Glomerular visceral epithelial cell (primary cell): ENCODE results near the gene VEPH1.

Source experiments
- DNase-seq: peaks from one replicate; pipeline ENCODE4 v3.0.0-alpha.2; 2016; ENCODE audit errors: extremely low spot score

VEPH1 gene

GRCh38 chr3:157502916-157503595 is at the start of gene VEPH1:
Gene VEPH1, minus strand, starts transcription at chr3:157503416. Its CDS starts 8,067 bp downstream, at chr3:157495349.
- DNase-seq, result peak; percentile 83

- DNase-seq, result no peak
Observed at GRCh38 chr3:157551961-157552360, 48.7 kb upstream of the VEPH1 start.

DNA sequence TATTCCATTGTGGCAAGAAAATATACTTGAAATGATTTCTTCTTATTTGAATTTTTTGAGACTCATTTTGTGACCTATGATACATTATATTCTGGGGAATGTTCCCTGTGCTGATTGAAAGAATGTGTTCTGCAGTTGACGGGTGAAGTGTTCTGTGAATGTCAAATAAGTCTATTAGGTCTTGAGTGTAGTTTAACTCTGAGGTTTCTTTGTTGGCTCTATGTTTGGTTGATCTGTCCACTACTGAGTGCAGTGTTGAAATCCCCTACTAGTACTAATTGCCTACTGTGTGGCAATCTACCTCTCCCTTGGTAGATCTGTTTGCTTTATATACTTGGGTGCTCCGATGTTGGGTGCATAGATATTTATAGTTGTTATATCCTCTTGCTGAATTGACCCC is 46.3 kb upstream of the VEPH1 start:
- DNase-seq, result no peak

GRCh38 chr3:157544501-157545130 is 41.4 kb upstream of the VEPH1 start:
- DNase-seq, result peak; percentile 24

DNA sequence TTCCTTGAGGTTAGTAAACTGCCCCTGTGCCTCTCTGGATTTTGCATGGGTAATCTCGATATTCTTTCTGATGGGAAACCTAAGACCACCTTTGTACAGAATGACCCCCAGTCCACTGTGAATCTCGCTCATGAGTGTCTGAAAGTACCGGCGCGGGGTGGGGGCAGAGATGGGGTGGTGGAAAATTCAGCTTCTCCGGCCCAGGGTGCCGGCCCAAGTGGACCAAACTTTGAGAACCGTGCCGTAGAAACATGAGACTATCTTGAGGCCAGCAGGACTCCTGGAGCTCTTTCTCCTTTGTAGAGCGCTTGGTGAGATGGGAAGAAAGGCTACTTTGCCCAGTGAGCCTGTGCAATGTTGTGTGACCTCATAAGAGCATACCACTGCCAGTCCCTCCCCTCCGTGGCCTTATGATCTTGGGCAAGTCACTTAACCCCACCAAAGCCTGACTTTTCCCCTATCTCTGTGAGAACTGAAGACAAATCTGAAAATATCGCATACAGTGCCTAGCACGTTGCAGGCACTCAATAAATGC is 40.4 kb upstream of the VEPH1 start:
- peak; percentile 7 for DNase-seq

DNA sequence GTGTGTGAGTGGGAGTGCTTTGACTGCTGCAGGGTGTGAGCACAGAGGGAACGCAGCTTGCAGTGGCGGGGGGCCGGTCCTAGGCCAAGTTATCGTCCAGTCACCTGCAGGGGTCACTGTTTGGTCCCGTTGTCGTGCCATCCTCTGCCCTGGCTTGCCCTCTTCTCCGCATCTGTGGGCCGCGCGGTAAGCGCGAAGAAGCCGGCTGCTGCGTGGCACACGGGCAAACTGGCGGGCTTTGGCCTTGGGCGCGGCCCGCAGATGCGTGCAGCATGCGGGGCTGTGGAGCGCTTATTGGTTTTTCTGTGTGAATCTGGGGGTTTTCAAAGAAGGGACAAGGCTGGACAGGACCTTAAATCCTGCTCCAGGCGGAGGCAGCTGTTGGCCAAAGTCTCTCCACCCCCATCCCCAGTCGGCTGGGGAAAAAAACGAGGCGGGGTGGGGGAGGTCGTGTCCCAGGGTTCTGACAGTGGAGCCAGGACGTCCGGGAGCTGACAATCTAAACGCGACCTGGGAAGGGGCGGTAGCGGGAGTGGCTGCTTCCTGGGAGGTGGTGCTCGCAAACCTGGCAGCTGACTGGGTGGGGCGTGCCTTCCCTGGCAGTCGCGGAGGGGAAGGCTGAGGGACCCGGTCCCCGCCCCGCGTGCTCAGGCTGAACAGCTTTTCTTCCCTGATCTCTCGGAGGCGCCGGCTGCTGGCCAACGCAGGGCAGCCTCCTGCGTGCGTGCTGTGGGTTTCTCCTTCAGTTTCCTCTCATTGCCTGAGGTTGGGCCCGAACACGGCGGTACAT is 39.7 kb upstream of the VEPH1 start:
- DNase-seq, result peak; percentile 86

- no peak for DNase-seq
Observed at GRCh38 chr3:157541506-157542236, 38.5 kb upstream of the VEPH1 start.

GRCh38 chr3:157540656-157541055 is 37.4 kb upstream of the VEPH1 start:
- no peak for DNase-seq

DNA sequence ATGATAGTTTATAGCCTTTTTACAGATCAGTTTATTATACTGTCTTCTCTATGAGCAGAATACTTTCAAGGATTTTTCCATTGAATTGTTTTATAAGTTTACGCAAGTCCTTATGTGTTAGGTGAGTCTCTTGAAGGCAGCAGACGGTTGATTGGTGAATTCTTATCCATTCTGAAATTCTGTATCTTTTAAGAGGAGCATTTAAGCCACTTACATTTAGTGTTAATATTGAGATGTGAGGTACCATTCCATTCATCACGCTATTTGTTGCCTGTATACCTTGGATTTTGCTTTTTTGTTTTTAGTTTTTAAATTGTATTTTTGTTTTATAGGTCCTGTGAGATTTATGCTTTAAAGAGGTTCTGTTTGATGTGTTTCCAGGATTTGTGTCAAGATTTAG is 32.5 kb upstream of the VEPH1 start:
- DNase-seq, result no peak

GRCh38 chr3:157534725-157535161 is 31.5 kb upstream of the VEPH1 start:
- DNase-seq, result no peak

- DNase-seq, result peak; percentile 48
Observed at GRCh38 chr3:157533298-157534070, 30.3 kb upstream of the VEPH1 start.

- DNase-seq, result peak; percentile 83
Observed at GRCh38 chr3:157532529-157533297, 29.5 kb upstream of the VEPH1 start.

DNA sequence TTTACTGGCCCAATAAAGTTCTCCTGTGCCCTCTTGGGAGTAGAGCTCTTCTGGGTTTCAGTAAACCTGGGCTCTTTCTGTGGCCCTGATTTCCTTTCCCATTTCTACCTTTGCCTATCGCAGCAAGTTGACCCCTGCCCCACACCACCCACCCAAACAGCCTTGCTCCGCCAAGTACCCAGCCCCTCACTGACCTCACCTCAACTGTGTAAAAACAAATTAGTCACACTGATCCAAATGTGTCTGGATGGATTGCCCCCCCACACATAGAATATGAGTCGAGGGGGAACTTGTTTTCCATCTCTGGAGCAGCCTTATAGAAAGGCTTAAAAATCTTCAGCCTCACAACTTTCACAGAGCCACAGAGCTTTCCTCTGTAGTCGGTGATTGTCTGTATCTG is 28.6 kb upstream of the VEPH1 start:
- DNase-seq, result no peak

DNA sequence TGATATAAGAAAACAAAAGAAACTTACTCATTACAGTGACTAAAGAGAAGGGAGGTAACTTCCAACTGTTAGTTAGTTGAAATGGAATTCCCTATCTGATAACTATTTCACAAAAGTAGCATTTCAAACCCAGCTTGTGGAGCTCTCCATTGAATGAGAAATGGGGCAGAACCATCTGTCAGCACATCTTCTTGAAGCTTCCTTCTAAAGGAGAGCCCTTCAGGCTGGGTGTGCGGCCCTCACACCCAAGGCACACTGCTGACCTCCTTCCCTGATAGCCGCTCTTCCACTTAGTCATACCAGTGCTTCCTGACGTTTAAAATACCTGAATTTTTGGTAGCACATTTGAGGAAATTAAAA is 28.1 kb upstream of the VEPH1 start:
- DNase-seq, result no peak

- DNase-seq, result no peak
Observed at GRCh38 chr3:157530637-157531300, 27.6 kb upstream of the VEPH1 start.

GRCh38 chr3:157529751-157530150 is 26.5 kb upstream of the VEPH1 start:
- DNase-seq, result no peak

DNA sequence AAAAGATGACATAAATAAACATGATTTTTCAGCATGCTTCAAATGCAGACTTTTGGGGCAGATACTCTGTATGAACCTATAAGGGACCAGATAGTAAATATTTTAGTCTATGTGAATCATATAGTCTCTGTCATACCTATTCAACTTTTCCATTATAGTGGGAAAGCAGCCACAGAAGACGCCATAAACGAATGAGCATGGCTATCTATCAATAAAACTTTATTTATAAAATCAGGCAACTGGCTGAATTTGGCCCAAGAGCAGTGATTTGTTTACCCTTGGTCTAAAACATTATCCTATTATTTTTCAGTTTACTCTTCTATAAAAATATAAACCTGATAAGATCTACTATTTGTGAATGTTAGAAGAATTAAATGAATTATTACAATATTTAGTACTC is 25.9 kb upstream of the VEPH1 start:
- no peak for DNase-seq

DNA sequence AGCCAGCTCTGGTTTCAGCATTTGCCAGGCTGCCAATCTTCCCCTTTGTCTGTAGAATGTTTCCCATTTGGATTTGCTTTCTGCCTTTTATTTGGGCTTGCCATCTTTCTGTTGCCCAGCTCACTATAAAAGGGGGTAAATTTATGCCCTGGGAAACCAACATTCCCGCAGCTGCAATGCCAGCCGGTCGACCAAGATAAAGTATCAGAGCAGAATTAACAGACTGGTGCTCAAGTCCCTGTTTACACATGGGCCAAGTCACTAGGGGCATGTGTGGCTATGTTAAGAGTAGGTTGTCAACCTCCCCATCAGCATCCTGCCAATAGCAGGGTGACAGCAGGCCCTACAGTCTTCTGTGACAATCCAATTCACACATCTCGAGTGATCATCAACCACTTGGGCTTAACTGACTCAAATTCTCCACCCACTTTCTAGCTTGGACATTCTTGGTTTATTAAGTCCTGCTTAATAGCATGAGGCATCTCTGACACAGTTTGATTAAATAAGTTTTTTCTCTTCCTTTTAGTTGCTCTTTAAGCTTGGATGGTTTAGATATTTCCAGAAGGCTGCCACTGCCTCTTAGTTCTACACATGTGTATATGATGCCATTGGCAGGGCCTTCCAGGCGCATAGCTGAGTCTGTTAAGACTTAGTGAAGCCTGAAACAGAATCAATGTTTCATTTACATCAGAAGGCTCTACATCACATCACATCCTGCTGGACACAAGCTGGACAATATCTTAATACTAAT is 24.1 kb upstream of the VEPH1 start:
- DNase-seq, result peak; percentile 21

DNA sequence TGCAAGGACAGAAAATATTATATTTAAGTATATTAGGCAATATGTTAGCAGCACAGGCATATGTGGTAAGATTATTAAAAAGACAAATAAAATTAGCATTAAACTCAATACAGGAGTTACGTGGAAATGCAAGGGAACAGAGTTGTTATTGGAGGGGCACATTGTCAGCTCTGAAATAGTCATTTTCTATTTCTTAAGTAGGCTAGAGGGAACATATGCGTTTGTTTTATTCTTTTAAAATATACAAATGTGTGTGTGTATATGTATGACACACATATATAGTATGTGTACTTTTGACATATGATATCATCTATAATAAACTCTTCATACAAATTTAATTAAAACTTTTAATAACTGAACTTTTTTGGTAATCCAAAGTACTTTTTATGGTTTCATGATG is 22.8 kb upstream of the VEPH1 start:
- no peak for DNase-seq
